PC-9 (cell line): ENCODE measurements around the gene SLC25A30.

Source experiments
- EZH2 ChIP-seq: fragments of 200-600 bp; sonication (generic); IDR thresholded peaks from 2 replicates; pipeline ENCODE4 v1.8.0; 2017; ENCODE audit warnings: antibody characterized with exemption, low read depth
- TF ChIP-seq, protein P1 (sequence below): fragments of 200-600 bp; sonication (generic); conservative IDR thresholded peaks from 2 replicates; pipeline ENCODE4 v1.6.1; 2017; ENCODE audit warnings: mixed run types, antibody characterized with exemption, mild to moderate bottlenecking, moderate library complexity

- TF ChIP-seq EZH2: no peak
- TF ChIP-seq, protein P1, sequence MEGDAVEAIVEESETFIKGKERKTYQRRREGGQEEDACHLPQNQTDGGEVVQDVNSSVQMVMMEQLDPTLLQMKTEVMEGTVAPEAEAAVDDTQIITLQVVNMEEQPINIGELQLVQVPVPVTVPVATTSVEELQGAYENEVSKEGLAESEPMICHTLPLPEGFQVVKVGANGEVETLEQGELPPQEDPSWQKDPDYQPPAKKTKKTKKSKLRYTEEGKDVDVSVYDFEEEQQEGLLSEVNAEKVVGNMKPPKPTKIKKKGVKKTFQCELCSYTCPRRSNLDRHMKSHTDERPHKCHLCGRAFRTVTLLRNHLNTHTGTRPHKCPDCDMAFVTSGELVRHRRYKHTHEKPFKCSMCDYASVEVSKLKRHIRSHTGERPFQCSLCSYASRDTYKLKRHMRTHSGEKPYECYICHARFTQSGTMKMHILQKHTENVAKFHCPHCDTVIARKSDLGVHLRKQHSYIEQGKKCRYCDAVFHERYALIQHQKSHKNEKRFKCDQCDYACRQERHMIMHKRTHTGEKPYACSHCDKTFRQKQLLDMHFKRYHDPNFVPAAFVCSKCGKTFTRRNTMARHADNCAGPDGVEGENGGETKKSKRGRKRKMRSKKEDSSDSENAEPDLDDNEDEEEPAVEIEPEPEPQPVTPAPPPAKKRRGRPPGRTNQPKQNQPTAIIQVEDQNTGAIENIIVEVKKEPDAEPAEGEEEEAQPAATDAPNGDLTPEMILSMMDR: no peak
Measured at GRCh38 chr13:45412274-45413049, 5.7 kb downstream of the SLC25A30 start.
